H9 (cell line): ENCODE results near the gene CORIN. TPM values are rescaled to one million over a fixed set of nuclear protein-coding genes. Genes with fewer than 3 reads are reported as not detected.
"Not testable (repeated sequence)": the region's sequence is repeated elsewhere in the genome, so short reads cannot be mapped to it uniquely, and the experiment has no call there.

Experiments used
- DNase-seq: peaks from one replicate; pipeline ENCODE4 v3.0.0-alpha.2; 2017
- H2AFZ ChIP-seq: one replicate; pipeline ENCODE4 v1.6.1; 2013; ENCODE audit warnings: mild to moderate bottlenecking, low read length, control low read depth, moderate library complexity
- H2AK5ac ChIP-seq: 2 replicates; pipeline ENCODE4 v1.6.1; 2013; ENCODE audit warnings: low read length, control low read depth, mixed read lengths; ENCODE audit not compliant: insufficient read length
- H2BK120ac ChIP-seq: one replicate; pipeline ENCODE4 v1.6.1; 2013; ENCODE audit warnings: low read depth, mild to moderate bottlenecking, low read length, control low read depth, inconsistent platforms; ENCODE audit not compliant: poor library complexity, severe bottlenecking
- H2BK12ac ChIP-seq: 2 replicates; pipeline ENCODE4 v1.6.1; 2013; ENCODE audit warnings: low read length, control low read depth, mixed read lengths, low read depth; ENCODE audit not compliant: insufficient read length
- H2BK15ac ChIP-seq: 2 replicates; pipeline ENCODE4 v1.6.1; 2013; ENCODE audit warnings: low read depth, low read length, control low read depth
- H2BK20ac ChIP-seq: one replicate; pipeline ENCODE4 v1.6.1; 2013; ENCODE audit warnings: low read depth, mild to moderate bottlenecking, low read length, control low read depth, inconsistent platforms; ENCODE audit not compliant: poor library complexity, severe bottlenecking
- H2BK5ac ChIP-seq: 2 replicates; pipeline ENCODE4 v1.6.1; 2013; ENCODE audit warnings: low read length, control low read depth, mixed read lengths; ENCODE audit not compliant: insufficient read length
- H3K14ac ChIP-seq: 2 replicates; pipeline ENCODE4 v1.6.1; 2013; ENCODE audit warnings: low read length, control low read depth; ENCODE audit not compliant: insufficient read depth
- H3K18ac ChIP-seq: 2 replicates; pipeline ENCODE4 v1.6.1; 2013; ENCODE audit warnings: low read depth, mild to moderate bottlenecking, mixed read lengths, low read length, control low read depth; ENCODE audit not compliant: insufficient read length
- H3K23ac ChIP-seq: 2 replicates; pipeline ENCODE4 v1.6.1; 2013; ENCODE audit warnings: low read length, control low read depth, mixed read lengths, low read depth; ENCODE audit not compliant: insufficient read length
- H3K23me2 ChIP-seq: 2 replicates; pipeline ENCODE4 v1.6.1; 2013; ENCODE audit warnings: low read depth, mild to moderate bottlenecking, mixed read lengths, low read length, control low read depth; ENCODE audit not compliant: insufficient read length, poor library complexity, severe bottlenecking
- H3K27ac ChIP-seq: 2 replicates; pipeline ENCODE4 v1.5.1; 2013; ENCODE audit warnings: low read length, control low read depth, mixed read lengths, low read depth; ENCODE audit not compliant: insufficient read length
- H3K27me3 ChIP-seq: 2 replicates; pipeline ENCODE4 v1.6.1; 2013; ENCODE audit warnings: low read length, control low read depth, inconsistent platforms; ENCODE audit not compliant: insufficient read depth
- H3K4ac ChIP-seq: 2 replicates; pipeline ENCODE4 v1.6.1; 2013; ENCODE audit warnings: low read depth, mild to moderate bottlenecking, control low read depth, inconsistent platforms, low read length, moderate library complexity
- H3K4me1 ChIP-seq: 2 replicates; pipeline ENCODE4 v1.6.1; 2013; ENCODE audit warnings: low read length, control low read depth, inconsistent platforms; ENCODE audit not compliant: insufficient read depth
- H3K4me2 ChIP-seq: 2 replicates; pipeline ENCODE4 v1.6.1; 2013; ENCODE audit warnings: low read length, control low read depth, mixed read lengths; ENCODE audit not compliant: insufficient read length, insufficient read depth
- H3K56ac ChIP-seq: 2 replicates; pipeline ENCODE4 v1.6.1; 2013; ENCODE audit warnings: low read depth, mild to moderate bottlenecking, mixed read lengths, low read length, control low read depth; ENCODE audit not compliant: insufficient read length
- H3K79me1 ChIP-seq: 2 replicates; pipeline ENCODE4 v1.6.1; 2013; ENCODE audit warnings: low read depth, mild to moderate bottlenecking, moderate library complexity, low read length, control low read depth, inconsistent platforms; ENCODE audit not compliant: insufficient read depth, poor library complexity, severe bottlenecking
- H3K79me2 ChIP-seq: 2 replicates; pipeline ENCODE4 v1.6.1; 2013; ENCODE audit warnings: low read length, control low read depth, inconsistent platforms; ENCODE audit not compliant: insufficient read depth
- H3K9ac ChIP-seq: 2 replicates; pipeline ENCODE4 v1.6.1; 2013; ENCODE audit warnings: low read length, control low read depth, mixed read lengths; ENCODE audit not compliant: insufficient read length; ENCODE audit errors: extremely low read depth
- H3K9me3 ChIP-seq: one replicate; pipeline ENCODE4 v1.6.1; 2013; ENCODE audit warnings: low read depth, low read length, inconsistent platforms; ENCODE audit not compliant: control insufficient read depth
- H3T11ph ChIP-seq: one replicate; pipeline ENCODE4 v1.6.1; 2013; ENCODE audit warnings: mild to moderate bottlenecking, low read length, control low read depth, inconsistent platforms
- H4K20me1 ChIP-seq: one replicate; pipeline ENCODE4 v1.6.1; 2013; ENCODE audit not compliant: control insufficient read depth, insufficient read length, insufficient read depth
- H4K5ac ChIP-seq: 2 replicates; pipeline ENCODE4 v1.6.1; 2013; ENCODE audit warnings: low read depth, mild to moderate bottlenecking, mixed read lengths, low read length, control low read depth; ENCODE audit not compliant: insufficient read length
- H4K8ac ChIP-seq: replicated peaks from 2 replicates; pipeline ENCODE4 v1.6.1; 2013; ENCODE audit warnings: low read length, control low read depth, mixed read lengths, low read depth; ENCODE audit not compliant: insufficient read length
- H4K91ac ChIP-seq: 2 replicates; pipeline ENCODE4 v1.6.1; 2013; ENCODE audit warnings: low read depth, mild to moderate bottlenecking, moderate library complexity, mixed read lengths, low read length, control low read depth; ENCODE audit not compliant: insufficient read length
- H3K27ac Mint-ChIP-seq, 3 experiments: 2 replicates in 2 of 3; 3 replicates in 1 of 3; pipeline ENCODE4 v1.8.0; 2020 to 2021; ENCODE audit warnings: mixed read lengths in 3 of 3, mild to moderate bottlenecking in 1 of 3, moderate library complexity in 1 of 3
- H3K27me3 Mint-ChIP-seq: 2 replicates; pipeline ENCODE4 v1.8.0; 2021; ENCODE audit warnings: low read depth, mild to moderate bottlenecking, moderate library complexity, mixed read lengths
- H3K36me3 Mint-ChIP-seq, 3 experiments: 2 replicates in 2 of 3; 3 replicates in 1 of 3; pipeline ENCODE4 v1.8.0; 2020 to 2021; ENCODE audit warnings: low read depth in 3 of 3, mixed read lengths in 3 of 3; ENCODE audit not compliant: insufficient read depth in 1 of 3
- H3K4me1 Mint-ChIP-seq, 2 experiments: 2 replicates each; pipeline ENCODE4 v1.8.0; 2020; ENCODE audit warnings: mixed read lengths in 2 of 2
- H3K4me3 Mint-ChIP-seq, 2 experiments: 2 replicates in 1 of 2; 3 replicates in 1 of 2; pipeline ENCODE4 v1.8.0; 2020 to 2021; ENCODE audit warnings: mild to moderate bottlenecking in 2 of 2, mixed read lengths in 2 of 2, moderate library complexity in 1 of 2
- H3K9me3 Mint-ChIP-seq, 2 experiments: 2 replicates in 1 of 2; 3 replicates in 1 of 2; pipeline ENCODE4 v1.8.0; 2020; ENCODE audit warnings: mild to moderate bottlenecking in 2 of 2, mixed read lengths in 2 of 2, moderate library complexity in 1 of 2
- CTCF ChIP-seq: fragments of 200-600 bp; sonication (generic); conservative IDR thresholded peaks from 3 replicates; pipeline ENCODE4 v1.8.0; 2021; ENCODE audit warnings: antibody characterized with exemption, mild to moderate bottlenecking
- WGBS: extraction: QIAGEN DNeasy Blood & Tissue Kit; methylation state at CpG from one replicate; pipeline ENCODE4 v1.1.7; 2013; ENCODE audit warnings: missing lambda C conversion rate, low lambda C conversion rate, mixed read lengths; ENCODE audit not compliant: insufficient read length; ENCODE audit errors: extremely low coverage; 5-methylcytosine and 5-hydroxymethylcytosine counted together
- total RNA-seq: library from RNA; stranded (reverse); gene quantifications from 2 replicates; pipeline ENCODE4 v1.2.1, GENCODE V29; 2021

The CORIN gene
- total RNA-seq, 1 experiment from 2014 or later = 0.39 TPM

- H4K91ac ChIP-seq = no peak overlapping the region
- no peak overlapping the region for H2BK5ac ChIP-seq
- no peak overlapping the region for H3T11ph ChIP-seq
- H3K4me2 ChIP-seq = no peak overlapping the region
- H3K4ac ChIP-seq = no peak overlapping the region
- H2AFZ ChIP-seq = peak overlapping the region; percentile 89
- Mint-ChIP-seq H3K36me3 (no peaks in the 10 kb centered on the region), H3K4me3 (no peak overlapping the region; a peak in 1 of 5 replicates), H3K9me3 (no peaks in the 10 kb centered on the region), H3K4me1 (peaks cover 16% of the 10 kb centered on the region in 2 experiments), H3K27ac (no peak overlapping the region), H3K27me3 (peaks cover 3% of the 10 kb centered on the region; the same call in 1 of the 2 replicates)
- no peak overlapping the region for H3K27ac ChIP-seq
- no peak overlapping the region for H4K8ac ChIP-seq
- H3K23ac ChIP-seq = no peak overlapping the region
- no peak for DNase-seq
- no peaks in the 10 kb centered on the region; the same call in 1 of the 2 replicates for H3K4me1 ChIP-seq
- no peaks in the 10 kb centered on the region for H3K9me3 ChIP-seq
- H3K18ac ChIP-seq = peak overlapping the region; percentile 73
- no peaks in the 10 kb centered on the region for H3K79me1 ChIP-seq
- H2BK20ac ChIP-seq = no peak overlapping the region
- no peak overlapping the region for H3K9ac ChIP-seq
- H2BK15ac ChIP-seq = no peak overlapping the region
- no peaks in the 10 kb centered on the region for H3K79me2 ChIP-seq
- H2BK120ac ChIP-seq = no peak overlapping the region
- H3K56ac ChIP-seq = no peak overlapping the region
- no peak overlapping the region for H3K14ac ChIP-seq
- H2BK12ac ChIP-seq = no peak overlapping the region
- H4K5ac ChIP-seq = no peak overlapping the region
- H3K27me3 ChIP-seq = no peaks in the 10 kb centered on the region
- no peak overlapping the region for H2AK5ac ChIP-seq
- no peak for TF ChIP-seq CTCF
- H3K23me2 ChIP-seq = no peaks in the 10 kb centered on the region
- no peaks in the 10 kb centered on the region for H4K20me1 ChIP-seq
- WGBS = no CpG with 5 or more reads among the region's 4 CpGs
Measured at GRCh38 chr4:47711183-47711582, 126.7 kb downstream of the CORIN start.

GRCh38 chr4:47706352-47706751 is 131.5 kb downstream of the CORIN start:
- H2BK5ac ChIP-seq, H3K9me3 ChIP-seq, H3K56ac ChIP-seq, H4K20me1 ChIP-seq, H3T11ph ChIP-seq, H3K4me1 ChIP-seq, H3K27me3 Mint-ChIP-seq, H2BK20ac ChIP-seq, H2BK12ac ChIP-seq, H3K27me3 ChIP-seq, H3K4ac ChIP-seq, H3K4me3 Mint-ChIP-seq, H3K23me2 ChIP-seq, H3K18ac ChIP-seq, H3K14ac ChIP-seq, H2BK15ac ChIP-seq, H2AK5ac ChIP-seq, DNase-seq, H3K9ac ChIP-seq, H3K79me1 ChIP-seq, H3K27ac ChIP-seq, H3K79me2 ChIP-seq, H4K91ac ChIP-seq, H4K8ac ChIP-seq, H3K23ac ChIP-seq, H4K5ac ChIP-seq, H2BK120ac ChIP-seq, H3K9me3 Mint-ChIP-seq, H3K36me3 Mint-ChIP-seq, H2AFZ ChIP-seq, H3K4me2 ChIP-seq: not testable (repeated sequence)
- Mint-ChIP-seq H3K4me1 (peaks cover 12% of the 10 kb centered on the region in 2 experiments), H3K27ac (peak overlapping the region in 1 of 3 experiments; percentile 55; a peak in 1 of 7 replicates)
- no CpG with 5 or more reads among the region's 18 CpGs for WGBS
